ENCODE data around the gene ACMSD. TPM values are rescaled to one million over a fixed set of nuclear protein-coding genes. Genes with fewer than 3 reads are reported as not detected.

Gene ACMSD
- total and polyA plus RNA-seq, 2 of the 13 experiments (the other 11 are each of a cell fraction or from before 2014, with no cell fraction given): not detected

DNA sequence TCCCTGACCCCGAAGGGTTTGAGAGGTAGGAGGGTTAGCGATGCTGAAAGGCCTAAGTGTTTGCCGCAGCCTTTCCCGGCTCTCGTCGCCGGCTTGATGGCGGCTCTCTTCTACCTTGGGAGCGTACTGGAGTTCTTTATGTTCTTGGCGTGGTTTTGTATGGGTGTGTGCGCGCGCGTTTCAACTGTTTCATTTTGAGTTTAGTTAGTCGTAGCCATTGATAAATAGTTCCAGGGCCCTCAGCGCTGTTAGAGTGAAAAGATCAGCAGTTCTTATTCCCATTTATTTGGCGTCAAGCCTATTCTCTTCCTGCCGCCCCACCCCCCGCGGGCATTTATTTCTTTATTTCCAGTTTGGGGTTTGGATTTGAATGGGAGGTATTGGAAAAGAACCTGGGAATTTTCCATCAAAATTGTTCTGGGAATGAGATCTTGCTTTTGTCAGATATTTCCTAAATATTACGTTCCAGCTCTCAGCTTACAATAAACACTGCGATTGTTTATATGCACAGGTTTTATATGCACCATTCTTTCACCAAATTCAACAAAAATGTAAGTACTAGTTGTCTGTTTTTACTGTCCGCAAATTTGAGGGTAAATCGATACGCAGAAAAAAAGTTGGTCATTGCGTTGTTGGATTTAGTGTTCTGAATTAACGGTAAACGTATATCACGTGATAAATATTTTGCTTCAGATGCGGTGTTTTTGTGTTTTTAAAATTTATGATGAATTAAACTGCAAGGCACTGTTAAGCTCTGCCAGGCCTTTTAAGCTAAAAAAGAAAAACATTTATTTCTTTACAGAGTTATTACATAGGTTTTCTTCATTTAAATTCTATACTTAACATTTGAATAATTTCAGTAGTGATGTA lies 81.2 kb downstream of the ACMSD start:
- H3K9me3 ChIP-seq (ENCODE audit: low read length): no peaks in the 10 kb centered on the region
- peak overlapping the region; percentile 77 to 100 (median 96) for H3K4me3 ChIP-seq (replicated peaks in 1 of 3; ENCODE audit: insufficient read depth in 1 of 3, low read depth in 2 of 3, low read length in 3 of 3)
- no peak for FAIRE-seq
- H3K36me3 ChIP-seq (replicated peaks in 1 of 2; ENCODE audit: control insufficient read depth in 1 of 2, insufficient read depth in 2 of 2, low read length in 2 of 2): peaks cover 2 to 10% of the 10 kb centered on the region in 2 experiments
- no TSS peak for BruUV-seq (replicated peaks)
- in situ Hi-C loops (cut with HindIII; ENCODE audit: extremely low pct_ligation_motif_present, low pct_unique_long_range_greater_than_20kb) (no loop called here), intact Hi-C loops (cut with micrococcal nuclease; ENCODE audit: unreplicated experiment) (loop anchor here (5.0 to 10.0 kb wide), 4 partner anchors 135 to 805 kb away; partner anchors contain the start of genes R3HDM1, RAB3GAP1 and ZRANB3)
- H3K9ac ChIP-seq (ENCODE audit: insufficient read depth, low read depth, low read length): peak overlapping the region; percentile 99
- CTCF ChIA-PET (ENCODE audit: low intra/inter-chr PET ratio, low total read pairs): no interaction called here
- H2AFZ ChIP-seq (ENCODE audit: low read length): no peak overlapping the region
- no peak for DNase-seq (ENCODE audit: low spot score)
- peaks cover 61% of the 10 kb centered on the region for H3K79me2 ChIP-seq (ENCODE audit: insufficient read depth, low read length)
- H4K20me1 ChIP-seq (ENCODE audit: insufficient read depth, low read length): peaks cover 51% of the 10 kb centered on the region
- under 1% methylated on average over 30 of the region's 30 CpGs for WGBS (ENCODE audit: low lambda C conversion rate)
- H3K4me2 ChIP-seq (ENCODE audit: low read depth, low read length): peak overlapping the region; percentile 89
- POLR2A ChIA-PET: interaction anchor here (0.5 to 2.7 kb wide), 6 partner anchors 7 to 611 kb away, joined by 3 to 15 read pairs (median 8); partner anchors contain the start of genes R3HDM1, RAB3GAP1 and ZRANB3
- peak; percentile 19 for ATAC-seq
- peaks cover 49% of the 10 kb centered on the region for H3K4me1 ChIP-seq (ENCODE audit: insufficient read depth, low read length)
- H3K27ac ChIP-seq (ENCODE audit: extremely low read length, insufficient read depth, low read length): peak overlapping the region; percentile 99
- H3K27me3 ChIP-seq (ENCODE audit: control insufficient read depth in 1 of 2, insufficient read depth in 2 of 2, low read length in 2 of 2): no peaks in the 10 kb centered on the region; a peak in 1 of 5 replicates
- no peak for TF ChIP-seq MLXIP (CRISPR knock-in tag; IDR thresholded peaks at IDR 0.05; ENCODE audit: borderline replicate concordance)
- peak in 1 of 2 experiments; percentile 41; a peak in 2 of 4 replicates for TF ChIP-seq POLR2A (IDR thresholded peaks at IDR 0.05; ENCODE audit: insufficient read depth in 1 of 2, low read depth in 2 of 2, low read length in 2 of 2)
- TF ChIP-seq SMYD3 (CRISPR knock-in tag; IDR thresholded peaks at IDR 0.05): 0 out of 2 replicates have a peak, but pooled peaks have one; percentile 47
- TF ChIP-seq HES4 (CRISPR knock-in tag; IDR thresholded peaks at IDR 0.05; ENCODE audit: borderline replicate concordance): 0 out of 2 replicates have a peak, but pooled peaks have one; percentile 2
- 0 out of 2 replicates have a peak, but pooled peaks have one; percentile 10 for TF ChIP-seq ZNF543 (CRISPR knock-in tag; IDR thresholded peaks at IDR 0.05)
- TF ChIP-seq, protein P1, sequence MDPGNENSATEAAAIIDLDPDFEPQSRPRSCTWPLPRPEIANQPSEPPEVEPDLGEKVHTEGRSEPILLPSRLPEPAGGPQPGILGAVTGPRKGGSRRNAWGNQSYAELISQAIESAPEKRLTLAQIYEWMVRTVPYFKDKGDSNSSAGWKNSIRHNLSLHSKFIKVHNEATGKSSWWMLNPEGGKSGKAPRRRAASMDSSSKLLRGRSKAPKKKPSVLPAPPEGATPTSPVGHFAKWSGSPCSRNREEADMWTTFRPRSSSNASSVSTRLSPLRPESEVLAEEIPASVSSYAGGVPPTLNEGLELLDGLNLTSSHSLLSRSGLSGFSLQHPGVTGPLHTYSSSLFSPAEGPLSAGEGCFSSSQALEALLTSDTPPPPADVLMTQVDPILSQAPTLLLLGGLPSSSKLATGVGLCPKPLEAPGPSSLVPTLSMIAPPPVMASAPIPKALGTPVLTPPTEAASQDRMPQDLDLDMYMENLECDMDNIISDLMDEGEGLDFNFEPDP (CRISPR knock-in tag; conservative IDR thresholded peaks at IDR 0.05): 0 out of 2 replicates have a peak, but pooled peaks have one; percentile 19
- TF ChIP-seq, protein P2, sequence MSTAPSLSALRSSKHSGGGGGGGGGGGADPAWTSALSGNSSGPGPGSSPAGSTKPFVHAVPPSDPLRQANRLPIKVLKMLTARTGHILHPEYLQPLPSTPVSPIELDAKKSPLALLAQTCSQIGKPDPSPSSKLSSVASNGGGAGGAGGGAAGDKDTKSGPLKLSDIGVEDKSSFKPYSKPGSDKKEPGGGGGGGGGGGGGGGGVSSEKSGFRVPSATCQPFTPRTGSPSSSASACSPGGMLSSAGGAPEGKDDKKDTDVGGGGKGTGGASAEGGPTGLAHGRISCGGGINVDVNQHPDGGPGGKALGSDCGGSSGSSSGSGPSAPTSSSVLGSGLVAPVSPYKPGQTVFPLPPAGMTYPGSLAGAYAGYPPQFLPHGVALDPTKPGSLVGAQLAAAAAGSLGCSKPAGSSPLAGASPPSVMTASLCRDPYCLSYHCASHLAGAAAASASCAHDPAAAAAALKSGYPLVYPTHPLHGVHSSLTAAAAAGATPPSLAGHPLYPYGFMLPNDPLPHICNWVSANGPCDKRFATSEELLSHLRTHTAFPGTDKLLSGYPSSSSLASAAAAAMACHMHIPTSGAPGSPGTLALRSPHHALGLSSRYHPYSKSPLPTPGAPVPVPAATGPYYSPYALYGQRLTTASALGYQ (CRISPR knock-in tag; IDR thresholded peaks at IDR 0.05): 0 out of 2 replicates have a peak, but pooled peaks have one; percentile 41
- TF ChIP-seq ZNF674 (CRISPR knock-in tag; IDR thresholded peaks at IDR 0.05; ENCODE audit: low read depth): no peak
- no peak for TF ChIP-seq RFX5 (IDR thresholded peaks at IDR 0.05; ENCODE audit: low read depth, low read length)
- peak; percentile 97 for TF ChIP-seq ZNF20 (CRISPR knock-in tag; IDR thresholded peaks at IDR 0.05)
- TF ChIP-seq NKX3-1 (CRISPR knock-in tag; IDR thresholded peaks at IDR 0.05): no peak
- TF ChIP-seq RAD51 (IDR thresholded peaks at IDR 0.05; ENCODE audit: borderline replicate concordance): peak; percentile 87
- no peak for TF ChIP-seq LCORL (IDR thresholded peaks at IDR 0.05)
- peak; percentile 23; the same call in 1 of the 2 replicates for TF ChIP-seq LCORL (CRISPR knock-in tag; IDR thresholded peaks at IDR 0.05)
- TF ChIP-seq ZFP1 (CRISPR knock-in tag; IDR thresholded peaks at IDR 0.05): 0 out of 2 replicates have a peak, but pooled peaks have one; percentile 26
- TF ChIP-seq ZNF569 (CRISPR knock-in tag; IDR thresholded peaks at IDR 0.05; ENCODE audit: borderline replicate concordance): no peak
- TF ChIP-seq CCDC6 (CRISPR knock-in tag; IDR thresholded peaks at IDR 0.05): no peak
- TF ChIP-seq NAIF1 (CRISPR knock-in tag; IDR thresholded peaks at IDR 0.05; ENCODE audit: borderline replicate concordance): 0 out of 2 replicates have a peak, but pooled peaks have one; percentile 71
